RWPE2 (cell line): Measurements from ENCODE around the gene KSR1.

ENCODE experiments used
- ATAC-seq: fragments of 200-7000 bp; cut with Tn5 transposase; 3 replicates; pipeline ENCODE4 v1.9.1; 2021; ENCODE audit warnings: low read depth
- DNase-seq: peaks from one replicate; pipeline ENCODE4 v3.0.0-alpha.2; 2020; ENCODE audit warnings: low spot score
- H3K27ac ChIP-seq: fragments of 450-650 bp; 2 replicates; pipeline ENCODE4 v1.5.1; 2017; ENCODE audit warnings: mild to moderate bottlenecking; ENCODE audit not compliant: poor library complexity, severe bottlenecking
- H3K27me3 ChIP-seq: fragments of 250-450 bp; sonication (Bioruptor Pico); 2 replicates; pipeline ENCODE4 v1.5.1; 2021; ENCODE audit warnings: mild to moderate bottlenecking, moderate library complexity; ENCODE audit not compliant: insufficient read depth, poor library complexity, severe bottlenecking
- H3K36me3 ChIP-seq: fragments of 250-450 bp; sonication (Bioruptor Pico); 2 replicates; pipeline ENCODE4 v1.5.1; 2020; ENCODE audit warnings: low read depth, mild to moderate bottlenecking, moderate library complexity
- H3K4me1 ChIP-seq: fragments of 250-450 bp; sonication (Bioruptor Pico); 2 replicates; pipeline ENCODE4 v1.5.1; 2021; ENCODE audit warnings: mild to moderate bottlenecking, moderate library complexity; ENCODE audit not compliant: insufficient read depth, poor library complexity, severe bottlenecking
- H3K4me3 ChIP-seq: fragments of 250-450 bp; sonication (Bioruptor Pico); 2 replicates; pipeline ENCODE4 v1.5.1; 2021; ENCODE audit warnings: mild to moderate bottlenecking, moderate library complexity; ENCODE audit not compliant: severe bottlenecking
- H3K9me3 ChIP-seq: fragments of 250-450 bp; sonication (Bioruptor Pico); 2 replicates; pipeline ENCODE4 v1.5.1; 2021; ENCODE audit warnings: mild to moderate bottlenecking, moderate library complexity; ENCODE audit not compliant: severe bottlenecking
- CTCF ChIP-seq: fragments of 450-650 bp; IDR thresholded peaks from one replicate; pipeline ENCODE4 v1.5.1; 2017; ENCODE audit warnings: mild to moderate bottlenecking, moderate library complexity; ENCODE audit not compliant: poor library complexity, severe bottlenecking

The KSR1 gene

DNA sequence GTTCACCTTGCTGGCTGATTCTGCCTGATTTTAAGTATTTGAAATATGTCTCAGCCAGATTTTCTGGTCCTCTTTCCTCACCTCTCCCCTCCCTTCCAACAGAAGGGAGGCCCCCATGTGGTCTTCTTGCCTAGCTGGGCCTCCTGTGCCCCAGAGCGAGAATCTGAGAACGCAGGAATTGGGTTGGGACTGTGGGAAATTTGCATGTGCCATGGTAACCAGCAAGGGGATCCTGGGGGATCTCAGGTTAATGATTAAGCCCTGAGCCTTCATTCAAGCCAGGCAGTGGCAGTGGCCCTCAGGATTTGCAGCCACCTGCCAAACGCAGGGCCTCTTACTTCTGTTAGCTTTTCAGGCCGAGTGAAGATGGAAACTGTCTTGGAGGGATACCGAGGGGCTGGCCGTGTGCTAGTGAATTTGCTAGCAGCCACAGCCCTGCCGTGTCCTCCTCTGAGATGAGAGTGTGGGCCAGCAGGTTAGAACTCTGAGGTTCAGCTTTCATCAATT, 40.2 kb downstream of the KSR1 start:
- Histone ChIP-seq H3K4me3 (no peak overlapping the region), H3K9me3 (no peaks in the 10 kb centered on the region), H3K27me3 (no peaks in the 10 kb centered on the region), H3K27ac (no peak overlapping the region), H3K4me1 (peaks cover 11% of the 10 kb centered on the region), H3K36me3 (no peaks in the 10 kb centered on the region)
- no peak for TF ChIP-seq CTCF
- ATAC-seq = no peak
- no peak for DNase-seq

DNA sequence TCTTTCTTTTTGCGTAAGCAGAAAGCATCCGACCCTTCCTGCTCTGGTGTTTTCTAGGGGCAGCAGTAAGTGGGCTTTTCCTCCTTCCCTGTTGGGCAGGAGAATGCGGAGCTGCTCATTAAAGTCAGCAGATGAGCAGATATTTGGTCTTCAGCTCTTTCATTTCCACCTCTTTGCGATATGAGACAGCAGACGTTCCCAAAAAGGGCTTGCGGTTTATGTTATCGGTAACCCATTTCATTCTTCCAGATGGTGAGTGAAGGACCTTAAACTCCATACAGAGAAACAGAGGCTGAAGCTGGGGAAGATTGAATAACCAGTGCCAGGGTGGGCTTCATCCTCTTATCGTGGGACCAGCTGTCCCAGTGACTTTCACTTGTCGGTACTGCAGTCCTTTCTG, 40.7 kb downstream of the KSR1 start:
- Histone ChIP-seq H3K36me3 (no peaks in the 10 kb centered on the region), H3K4me1 (peaks cover 11% of the 10 kb centered on the region), H3K27me3 (no peaks in the 10 kb centered on the region), H3K27ac (no peak overlapping the region), H3K9me3 (no peaks in the 10 kb centered on the region), H3K4me3 (no peak overlapping the region)
- no peak for ATAC-seq
- no peak for DNase-seq
- no peak for TF ChIP-seq CTCF

DNA sequence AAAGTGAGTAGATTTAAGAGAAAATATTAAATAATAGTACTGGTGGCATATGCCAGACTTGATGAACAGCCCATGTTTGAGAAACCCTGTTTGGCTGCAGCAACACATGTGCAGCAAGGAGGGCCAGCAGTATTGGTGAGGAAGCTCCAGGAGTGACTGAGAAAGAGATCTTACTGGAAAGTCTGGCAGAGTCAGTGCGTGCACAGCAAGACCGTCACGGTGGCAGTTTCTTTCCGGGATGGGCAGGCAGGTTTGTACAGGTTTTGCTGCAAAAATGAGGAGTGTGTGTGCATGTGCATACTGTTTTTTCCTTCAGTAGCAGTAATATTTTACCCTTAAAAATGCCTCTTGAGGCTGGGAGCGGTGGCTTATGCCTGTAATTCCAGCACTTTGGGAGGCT, 41.4 kb downstream of the KSR1 start:
- Histone ChIP-seq H3K27ac (no peak overlapping the region), H3K36me3 (no peaks in the 10 kb centered on the region), H3K27me3 (no peaks in the 10 kb centered on the region), H3K9me3 (no peaks in the 10 kb centered on the region), H3K4me3 (no peak overlapping the region), H3K4me1 (peaks cover 11% of the 10 kb centered on the region)
- no peak for TF ChIP-seq CTCF
- DNase-seq = no peak
- ATAC-seq = peak; percentile 70

- ATAC-seq = no peak
Measured at GRCh38 chr17:27498615-27499309, 42.5 kb downstream of the KSR1 start.

More at GRCh38 chr17:27498615-27499309, 42.5 kb downstream of the KSR1 start:
- no peak for TF ChIP-seq CTCF
- no peak overlapping the region for H3K27ac ChIP-seq
- H3K4me3 ChIP-seq = no peak overlapping the region
- H3K27me3 ChIP-seq = no peaks in the 10 kb centered on the region
- H3K9me3 ChIP-seq = no peaks in the 10 kb centered on the region
- peaks cover 11% of the 10 kb centered on the region for H3K4me1 ChIP-seq
- no peak for DNase-seq
- H3K36me3 ChIP-seq = no peaks in the 10 kb centered on the region
